DMS79 treated with DMSO at 0.1 percent for 48 hours (cell line): Measurements from ENCODE around the gene POLDIP3.

Source experiments
- DNase-seq: peaks from one replicate; lab custom pipeline; 2025; lab: John Stamatoyannopoulos, UW

POLDIP3 gene

GRCh38 chr22:42614312-42615091 lies at the start of gene POLDIP3:
Gene POLDIP3, minus strand, starts transcription at chr22:42614883. Its CDS starts 26 bp downstream, at chr22:42614857.
- DNase-seq = peak; percentile 83

- peak; percentile 27 for DNase-seq
Measured at GRCh38 chr22:42661985-42662831, 47.5 kb upstream of the POLDIP3 start.

- DNase-seq = no peak
Measured at GRCh38 chr22:42656578-42656977, 41.9 kb upstream of the POLDIP3 start.

- DNase-seq = no peak
Measured at GRCh38 chr22:42655693-42656092, 41.0 kb upstream of the POLDIP3 start.

- DNase-seq = no peak
Measured at GRCh38 chr22:42654436-42655073, 39.9 kb upstream of the POLDIP3 start.

GRCh38 chr22:42653999-42654398 lies 39.3 kb upstream of the POLDIP3 start:
- DNase-seq = no peak

- DNase-seq = no peak
Measured at GRCh38 chr22:42651134-42651533, 36.5 kb upstream of the POLDIP3 start.

- DNase-seq = peak; percentile 19
Measured at GRCh38 chr22:42649246-42650099, 34.8 kb upstream of the POLDIP3 start, which contains the start of gene CYB5R3. Gene CYB5R3, minus strand, starts transcription at chr22:42649392. Its CDS starts 77 bp downstream, at chr22:42649315.

GRCh38 chr22:42648368-42649245 lies 33.9 kb upstream of the POLDIP3 start:
- no peak for DNase-seq

GRCh38 chr22:42648017-42648367 lies 33.3 kb upstream of the POLDIP3 start:
- DNase-seq = no peak

GRCh38 chr22:42646569-42647525 lies 32.2 kb upstream of the POLDIP3 start:
- DNase-seq = peak; percentile 5

GRCh38 chr22:42645938-42646568 lies 31.4 kb upstream of the POLDIP3 start:
- no peak for DNase-seq

- DNase-seq = no peak
Measured at GRCh38 chr22:42645341-42645937, 30.8 kb upstream of the POLDIP3 start.

GRCh38 chr22:42644422-42645340 lies 30.0 kb upstream of the POLDIP3 start:
- DNase-seq = no peak

GRCh38 chr22:42643634-42644421 lies 29.1 kb upstream of the POLDIP3 start:
- no peak for DNase-seq

- DNase-seq = no peak
Measured at GRCh38 chr22:42642806-42643633, 28.3 kb upstream of the POLDIP3 start.
